Measurements from ENCODE around the gene DDX39A.
A peak's percentile ranks its signal among the peaks of the same experiment; 100 is the strongest.
"Not testable (repeated sequence)": the region's sequence is repeated elsewhere in the genome, so short reads cannot be mapped to it uniquely, and the experiment has no call there.

DDX39A gene

DNA sequence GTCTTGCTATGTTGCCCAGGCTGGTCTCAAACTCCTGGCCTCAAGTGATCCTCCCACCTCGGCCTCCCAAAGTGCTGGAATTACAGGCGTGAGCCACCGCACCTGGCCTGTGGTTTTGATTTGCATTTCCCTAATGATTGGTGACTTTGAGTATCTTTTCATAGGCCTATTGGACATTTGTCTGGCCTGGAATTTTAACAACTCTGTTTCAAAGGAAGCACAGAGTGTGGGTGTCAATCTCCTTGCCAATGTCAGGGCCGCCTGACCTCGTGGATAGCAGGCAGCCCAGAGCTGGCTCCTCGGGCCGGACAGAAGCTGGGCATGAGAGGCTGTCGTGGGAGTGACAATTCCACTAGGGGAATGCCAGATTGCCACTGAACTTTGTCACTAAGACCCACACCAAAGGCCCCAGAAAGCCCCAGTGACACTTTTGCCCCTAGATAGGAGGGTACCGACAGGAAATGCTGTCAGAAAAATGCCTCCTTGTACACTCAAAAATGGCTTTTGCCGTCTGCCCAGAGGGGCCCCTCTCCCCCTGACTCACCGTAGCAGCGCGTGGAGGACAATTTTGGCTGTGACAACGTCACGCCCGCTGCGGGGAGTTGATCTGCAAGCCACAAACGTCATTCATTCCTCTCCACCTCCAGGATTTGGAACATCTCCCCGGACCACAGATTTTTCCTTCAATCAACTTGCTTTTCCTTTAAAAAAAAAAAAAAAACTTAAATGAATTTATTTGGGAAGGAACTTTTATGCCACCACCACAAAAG, 49.6 kb downstream of the DDX39A start:
- DNase-seq (ENCODE audit: insufficient read length, low spot score) (no peak), FAIRE-seq (peak; percentile 53)

DNA sequence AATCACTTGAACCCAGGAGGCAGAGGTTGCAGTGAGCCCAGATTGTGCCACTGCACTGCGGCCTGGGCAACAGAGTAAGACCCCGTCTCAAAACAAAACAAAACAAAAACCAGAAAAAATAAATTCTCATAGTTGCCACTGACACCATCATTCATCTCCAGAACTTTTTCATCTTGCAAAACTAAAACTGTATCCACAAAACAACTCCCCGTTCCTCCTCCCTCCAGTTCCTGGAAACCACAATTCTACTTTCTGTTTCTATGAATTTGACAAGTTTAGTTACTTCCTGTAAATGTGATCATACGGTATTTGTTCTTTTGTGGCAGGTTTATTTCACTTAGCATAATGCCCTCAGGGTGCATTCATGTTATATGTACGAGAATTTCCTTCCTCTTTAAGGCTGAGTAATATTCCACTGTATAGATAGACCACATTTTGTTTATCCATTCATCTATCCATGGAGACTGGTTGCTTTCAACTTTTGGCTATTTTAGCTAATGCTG, 51.1 kb downstream of the DDX39A start:
- FAIRE-seq (peak; percentile 80), DNase-seq (ENCODE audit: insufficient read length, low spot score) (no peak)

DNA sequence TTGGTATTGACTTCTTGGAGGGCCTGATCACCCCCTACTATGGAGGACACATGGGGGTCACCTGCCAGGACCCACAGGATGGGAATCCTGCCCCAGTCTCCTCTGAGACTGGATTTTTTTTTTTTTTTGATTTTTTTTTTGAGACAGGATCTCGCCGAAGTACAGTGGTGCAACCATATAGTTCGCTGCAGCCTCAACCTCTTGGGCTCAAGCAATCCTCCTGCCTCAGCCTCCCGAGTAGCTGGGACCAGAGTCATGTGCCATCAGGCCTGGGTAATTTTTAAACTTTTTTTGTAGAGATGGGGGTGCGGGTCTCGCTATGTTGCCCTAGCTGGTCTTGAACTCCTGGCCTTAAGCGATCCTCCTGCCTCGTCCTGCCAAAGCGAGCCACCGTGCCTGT, 52.1 kb downstream of the DDX39A start:
- FAIRE-seq (no peak), DNase-seq (ENCODE audit: insufficient read length, low spot score) (no peak)

DNA sequence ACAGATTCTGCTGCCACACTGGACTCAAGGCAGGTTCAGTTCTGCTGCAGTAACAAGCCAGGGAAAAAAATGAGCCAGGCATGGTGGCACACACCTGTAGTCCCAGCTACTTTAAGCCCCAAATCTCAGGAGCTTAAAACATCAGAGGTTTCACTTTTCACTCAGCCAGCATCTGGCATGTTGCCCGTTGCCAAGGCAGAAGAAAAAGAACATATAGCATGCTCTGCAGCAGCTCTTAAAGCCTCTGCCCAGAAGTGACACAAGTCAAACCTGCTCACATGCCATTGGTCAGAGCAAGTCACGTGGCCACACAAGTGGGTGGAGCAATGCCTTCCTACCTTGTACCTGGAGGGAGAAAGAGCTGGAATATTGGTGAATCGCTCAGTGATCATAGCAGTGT, 52.6 kb downstream of the DDX39A start:
- DNase-seq (ENCODE audit: insufficient read length, low spot score) (no peak), FAIRE-seq (peak; percentile 89)

DNA sequence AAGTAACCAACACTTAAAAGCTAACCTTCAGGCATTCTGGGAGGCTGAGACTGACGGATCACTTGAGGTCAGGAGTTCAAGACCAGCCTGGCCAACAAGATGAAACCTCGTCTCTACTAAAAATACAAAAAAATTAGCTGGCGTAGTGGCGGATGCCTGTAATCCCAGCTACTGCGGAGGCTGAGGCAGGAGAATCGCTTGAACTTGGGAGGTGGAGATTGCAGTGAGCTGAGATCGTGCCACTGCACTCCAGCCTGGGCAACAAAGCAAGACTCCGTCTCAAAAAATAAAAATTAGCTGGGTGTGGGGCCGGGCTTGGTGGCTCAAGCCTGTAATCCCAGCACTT, 55.1 kb downstream of the DDX39A start:
- not testable (repeated sequence) for DNase-seq (ENCODE audit: insufficient read length, low spot score); FAIRE-seq

DNA sequence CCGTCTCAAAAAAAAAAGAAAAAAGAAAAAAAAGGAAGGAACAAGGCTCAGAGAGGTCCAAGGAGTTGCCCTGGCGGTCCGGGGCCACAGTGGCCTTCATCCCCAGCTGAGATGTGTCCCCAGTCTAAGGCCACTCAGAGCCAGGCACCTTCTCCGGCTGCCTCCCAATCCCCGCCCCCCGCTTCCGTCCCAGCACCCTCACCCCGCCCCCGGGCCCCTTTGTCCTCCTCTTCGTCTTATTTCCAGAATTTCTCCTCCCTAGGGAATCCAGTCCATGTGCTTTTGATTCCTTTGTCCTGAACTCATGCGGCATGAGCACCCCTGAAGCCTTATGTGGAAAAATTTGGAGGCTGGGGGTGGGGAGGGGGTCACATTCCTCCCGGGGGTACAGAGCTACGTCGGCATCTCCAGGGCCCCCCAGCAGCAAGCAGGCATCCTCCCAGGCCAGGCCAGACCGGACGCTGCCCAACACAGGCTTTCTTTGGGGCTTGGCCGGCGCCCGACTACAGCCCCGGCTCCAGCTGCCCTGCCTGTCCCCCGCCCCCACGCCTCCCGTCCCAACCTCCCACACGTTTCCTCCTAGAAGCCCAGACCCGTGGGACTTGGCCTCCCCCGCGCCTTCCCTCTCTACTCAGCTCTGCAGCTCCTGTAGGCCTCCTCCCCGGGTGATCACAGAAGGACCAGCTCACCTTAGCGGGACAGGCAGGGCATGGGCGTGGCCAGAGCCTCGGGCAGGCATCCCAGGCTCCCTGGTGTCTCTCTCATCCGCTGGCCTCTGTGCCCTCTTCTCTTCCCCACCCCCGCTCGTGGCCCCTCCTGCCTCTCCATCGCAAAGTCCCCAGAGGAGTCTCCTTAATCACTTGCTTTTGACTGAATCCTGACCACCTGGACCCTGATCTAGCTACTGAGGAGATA, 55.7 kb downstream of the DDX39A start:
- peak; percentile 66 for FAIRE-seq
- no peak for DNase-seq (ENCODE audit: insufficient read length, low spot score)

DNA sequence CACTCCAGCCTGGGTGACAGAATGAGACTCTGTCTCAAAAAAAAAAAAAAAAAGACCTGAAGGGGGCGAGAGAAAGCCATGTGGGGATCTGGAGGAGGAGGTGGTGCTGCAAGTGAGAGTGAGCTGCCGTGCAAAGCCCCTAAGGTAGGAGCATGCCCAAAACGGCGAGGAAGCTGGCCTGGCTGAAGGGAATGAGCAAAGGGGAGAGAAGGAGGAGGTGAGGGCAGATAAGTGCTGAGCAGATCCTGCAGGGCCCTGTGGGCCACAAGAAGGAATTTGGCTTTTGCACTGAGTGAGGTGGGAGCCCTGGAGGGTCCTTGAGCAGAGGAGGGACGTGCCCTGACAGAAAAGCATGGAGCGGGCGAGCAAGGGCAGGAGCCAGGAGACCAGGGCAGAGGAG, 57.3 kb downstream of the DDX39A start:
- no peak for DNase-seq (ENCODE audit: insufficient read length, low spot score)
- FAIRE-seq, result no peak
